Daoy (cell line): ENCODE measurements around the gene RTL9. TPM values are rescaled to one million over a fixed set of nuclear protein-coding genes. Genes with fewer than 3 reads are reported as not detected.
"Not testable (repeated sequence)": the region's sequence is repeated elsewhere in the genome, so short reads cannot be mapped to it uniquely, and the experiment has no call there.

Source experiments
- DNase-seq: peaks from one replicate; pipeline ENCODE4 v3.0.0-alpha.2; 2015; ENCODE audit warnings: low read depth
- total RNA-seq: library from RNA; depleted of rRNA; stranded (reverse); fragments of >200 nt; shearing (Covaris generic); gene quantifications from 2 replicates; pipeline ENCODE4 v1.2.3, GENCODE V29; 2014; rRNA removed

Gene RTL9
- total RNA-seq, 1 experiment from 2014 or later, result not detected

GRCh38 chrX:110406250-110406649 lies 47.6 kb downstream of the RTL9 start:
- not testable (repeated sequence) for DNase-seq

- DNase-seq, result no peak
These were observed 48.2 kb downstream of the RTL9 start for GRCh38 chrX:110406822-110407221.

GRCh38 chrX:110407910-110408545 lies 49.4 kb downstream of the RTL9 start:
- peak; percentile 29 for DNase-seq

Other genes starting within 250 kb of the RTL9 start
- 9.4 TPM in 2 replicates for gene AMMECR1, start 40.8 kb upstream of the RTL9 start, total RNA-seq